ENCODE data around the gene APLP1.

- TF ChIP-seq JUNB (IDR thresholded peaks at IDR 0.05): no peak
- TF ChIP-seq HMGXB4 (CRISPR knock-in tag; IDR thresholded peaks at IDR 0.05; ENCODE audit: borderline replicate concordance): no peak
- TF ChIP-seq NPAS2 (CRISPR knock-in tag; IDR thresholded peaks at IDR 0.05; ENCODE audit: borderline replicate concordance): no peak
- no peak for TF ChIP-seq POLR2A (IDR thresholded peaks at IDR 0.05; ENCODE audit: low read length)
Observed at GRCh38 chr19:35925501-35925900, 57.1 kb downstream of the APLP1 start.
